Stomach (tissue), 9 donors: ENCODE data around the gene ZNF845. TPM values are rescaled to one million over a fixed set of nuclear protein-coding genes. Genes with fewer than 3 reads are reported as not detected.

Source experiments
- DNase-seq, 2 donors: peaks; one replicate each; pipeline versions ENCODE4 v3.0.0 to v3.0.0-alpha.2; 2013 to 2019
- H3K27ac ChIP-seq, 5 donors: fragments of 200-600 bp in 4 of 5; sonication (generic) in 4 of 5; one replicate each; pipeline ENCODE4 v1.5.1; 2013 to 2019; ENCODE audit warnings: mild to moderate bottlenecking in 1 of 5, moderate library complexity in 1 of 5
- H3K27me3 ChIP-seq, 3 donors: fragments of 200-600 bp; sonication (generic); one replicate each; pipeline ENCODE4 v1.5.1; 2017 to 2019; ENCODE audit warnings: mixed run types in 1 of 3
- H3K36me3 ChIP-seq, 4 donors: fragments of 200-600 bp; sonication (generic); 1 replicate in 3 of 4; 2 replicates in 1 of 4; pipeline ENCODE4 v1.5.1; 2016 to 2019
- H3K4me1 ChIP-seq, 4 donors: fragments of 200-600 bp; sonication (generic); one replicate each; pipeline ENCODE4 v1.5.1; 2016 to 2019
- H3K4me3 ChIP-seq, 4 donors: fragments of 200-600 bp; sonication (generic) in 3 of 4; one replicate each; pipeline ENCODE4 v1.5.1; 2016 to 2019; ENCODE audit warnings: mild to moderate bottlenecking in 1 of 4
- H3K9me3 ChIP-seq, 4 donors: fragments of 200-600 bp; sonication (generic); one replicate each; pipeline ENCODE4 v1.5.1; 2016 to 2019
- CTCF ChIP-seq, 7 experiments: fragments of 450-650 bp in 4 of 7; fragments of 200-600 bp in 3 of 7; sonication (generic) in 3 of 7; IDR thresholded peaks; one replicate each; pipeline ENCODE4 v1.5.1; 2016 to 2019; ENCODE audit warnings: antibody characterized with exemption in 7 of 7, control low read depth in 2 of 7, mild to moderate bottlenecking in 1 of 7
- EP300 ChIP-seq: sonication (generic); formaldehyde crosslinking; IDR thresholded peaks from one replicate; pipeline ENCODE4 v1.6.1; 2017; ENCODE audit warnings: antibody characterized with exemption
- POLR2A ChIP-seq, 4 donors: fragments of 450-650 bp; IDR thresholded peaks; one replicate each; pipeline ENCODE4 v1.6.1; 2016; ENCODE audit warnings: antibody characterized with exemption in 4 of 4, control low read depth in 2 of 4, mild to moderate bottlenecking in 1 of 4, moderate library complexity in 1 of 4
- POLR2AphosphoS5 ChIP-seq, 3 donors: sonication (generic); formaldehyde crosslinking; IDR thresholded peaks; one replicate each; pipeline ENCODE4 v1.6.1; 2016; ENCODE audit warnings: antibody characterized with exemption in 3 of 3
- WGBS, 5 donors: extraction: QIAGEN DNeasy Blood & Tissue Kit in 3 of 5; methylation state at CpG; one replicate each; pipeline versions ENCODE4 v1.1.5 to v1.1.7; 2013 to 2018; 5-methylcytosine and 5-hydroxymethylcytosine counted together
- intact Hi-C: fragments of 100-400 bp; cut with DNase I; formaldehyde crosslinking; loops from one replicate; pipeline ENCODE4 v1.15.1; 2023; ENCODE audit warnings: low total_unique reads
- polyA plus RNA-seq, 3 donors: library from polyadenylated mRNA; stranded (reverse); fragments of 200-250 nt; gene quantifications; one replicate each; pipeline ENCODE4 v1.2.3, GENCODE V29; 2013
- total RNA-seq, 5 donors: library from RNA; depleted of rRNA; stranded (reverse); fragments of >200 nt; gene quantifications; one replicate each; pipeline versions ENCODE4 v1.1.0 to v1.2.3, GENCODE V29; 2014 to 2016
- donor health status: healthy with polysubstance abuse.
- donor health status: Bipolar disorder and iron deficiency.
- donor health status: healthy.

The ZNF845 gene
- total and polyA plus RNA-seq, 8 donors, result 1.2 to 28.6 (median 3.8) TPM

GRCh38 chr19:53308339-53308811 lies 25.2 kb upstream of the ZNF845 start:
- peaks cover 0 to 60% (median 7%) of the 10 kb centered on the region in 3 donors for H3K27me3 ChIP-seq
- peak overlapping the region in 1 of 4 donors; percentile 22 for H3K4me3 ChIP-seq
- intact Hi-C loops, result no loop called here
- DNase-seq, result peak in 1 of 2 donors; percentile 64
- peaks cover 0 to 6% (median 2%) of the 10 kb centered on the region in 4 donors for H3K4me1 ChIP-seq
- TF ChIP-seq CTCF (IDR thresholded peaks at IDR 0.05), result peak in 1 of 7 experiments; percentile 31
- TF ChIP-seq POLR2AphosphoS5 (IDR thresholded peaks at IDR 0.05), result no peak
- H3K27ac ChIP-seq, result no peak overlapping the region
- H3K9me3 ChIP-seq, result peaks cover 0 to 35% (median 22%) of the 10 kb centered on the region in 4 donors
- H3K36me3 ChIP-seq, result no peaks in the 10 kb centered on the region
- 6 to 9% (median 7%) methylated on average over 8 to 32 of the region's 32 CpGs for WGBS, 5 donors

DNA sequence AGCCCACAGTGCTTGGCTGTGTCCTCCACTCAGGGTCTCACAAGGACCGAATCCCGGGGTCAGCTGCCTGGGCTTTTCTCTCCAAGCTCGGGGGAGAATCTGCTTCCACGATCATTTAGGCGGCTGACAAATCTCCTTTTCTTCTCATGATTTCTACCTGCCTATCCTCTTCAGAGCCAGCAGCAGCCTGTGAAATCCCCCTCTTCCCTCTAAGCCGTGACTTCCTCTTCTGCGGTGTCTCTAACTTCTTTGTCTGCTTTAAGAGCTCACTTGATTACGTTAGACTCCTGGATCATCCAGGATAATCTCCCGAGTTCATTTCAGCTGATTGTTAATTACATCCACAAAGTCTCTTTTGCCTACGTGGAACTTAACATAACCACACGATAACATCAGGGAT lies 22.5 kb upstream of the ZNF845 start:
- Histone ChIP-seq H3K36me3 (no peaks in the 10 kb centered on the region), H3K27ac (no peak overlapping the region), H3K4me1 (peaks cover 0 to 6% (median 2%) of the 10 kb centered on the region in 4 donors), H3K4me3 (no peak overlapping the region), H3K9me3 (peaks cover 0 to 35% (median 17%) of the 10 kb centered on the region in 4 donors), H3K27me3 (peaks cover 0 to 46% (median 7%) of the 10 kb centered on the region in 3 donors)
- TF ChIP-seq CTCF (IDR thresholded peaks at IDR 0.05) (no peak), POLR2A (IDR thresholded peaks at IDR 0.05) (no peak), POLR2AphosphoS5 (IDR thresholded peaks at IDR 0.05) (no peak), EP300 (no peak)
- intact Hi-C loops, result no loop called here
- no peak for DNase-seq
- 39 to 57% (median 43%) methylated on average over 11 of the region's 11 CpGs for WGBS, 5 donors

DNA sequence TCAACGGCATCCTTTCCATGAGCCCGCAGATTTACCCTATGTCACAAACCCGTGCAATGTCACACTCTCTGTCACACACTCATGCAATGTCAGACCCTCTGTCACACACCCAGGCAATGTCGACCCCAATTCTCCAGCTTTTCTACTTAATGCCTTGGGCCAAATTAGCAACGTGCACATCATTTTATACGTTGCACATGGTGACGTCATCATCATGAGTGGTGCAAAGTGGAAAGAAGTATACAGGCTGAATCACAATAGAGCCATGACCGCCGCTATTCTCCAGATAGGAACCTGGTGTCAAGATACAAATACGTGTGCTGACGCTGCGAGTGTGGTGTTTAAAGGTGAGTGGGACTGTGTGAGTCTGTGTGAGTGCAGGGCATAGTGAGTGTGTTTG lies 21.7 kb upstream of the ZNF845 start:
- no peak for TF ChIP-seq EP300
- no peak for TF ChIP-seq POLR2AphosphoS5 (IDR thresholded peaks at IDR 0.05)
- no peak for TF ChIP-seq CTCF (IDR thresholded peaks at IDR 0.05)
- no peak for TF ChIP-seq POLR2A (IDR thresholded peaks at IDR 0.05)
- Histone ChIP-seq H3K4me3 (no peak overlapping the region), H3K36me3 (no peaks in the 10 kb centered on the region), H3K9me3 (peaks cover 0 to 31% (median 17%) of the 10 kb centered on the region in 4 donors), H3K4me1 (peaks cover 0 to 6% (median 2%) of the 10 kb centered on the region in 4 donors), H3K27me3 (peaks cover 0 to 40% (median 7%) of the 10 kb centered on the region in 3 donors), H3K27ac (no peak overlapping the region)
- intact Hi-C loops, result no loop called here
- 69 to 77% (median 75%) methylated on average over 12 of the region's 12 CpGs for WGBS, 5 donors
- no peak for DNase-seq

DNA sequence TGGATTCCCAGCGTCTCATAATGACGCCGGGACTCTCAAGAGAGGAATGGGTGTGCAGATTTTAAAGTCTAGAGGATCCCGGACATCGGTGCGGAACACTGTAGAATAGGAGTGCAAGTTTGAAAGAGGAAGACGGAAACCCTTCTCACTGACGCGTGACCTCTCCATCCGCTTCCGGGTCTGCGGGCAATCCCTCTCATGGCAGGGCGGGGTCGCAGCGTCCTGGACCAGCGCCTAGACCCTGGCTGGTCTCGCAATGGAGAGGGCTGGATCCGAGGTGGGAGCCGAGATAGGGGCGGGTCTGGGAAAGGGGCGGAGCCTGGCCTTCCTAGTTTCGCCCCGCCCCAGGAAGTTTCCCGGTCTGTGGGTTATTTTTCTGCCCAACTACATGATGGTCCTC lies 4.6 kb upstream of the ZNF845 start:
- TF ChIP-seq EP300 (no peak), POLR2A (IDR thresholded peaks at IDR 0.05) (no peak), CTCF (IDR thresholded peaks at IDR 0.05) (no peak), POLR2AphosphoS5 (IDR thresholded peaks at IDR 0.05) (no peak)
- intact Hi-C loops, result no loop called here
- H3K36me3 ChIP-seq, result no peaks in the 10 kb centered on the region
- peaks cover 2 to 56% (median 37%) of the 10 kb centered on the region in 4 donors for H3K9me3 ChIP-seq
- H3K4me1 ChIP-seq, result peaks cover 0 to 10% (median 7%) of the 10 kb centered on the region in 4 donors
- whole genome bisulfite sequencing, 5 donors, result 23 to 33% (median 27%) methylated on average over 24 of the region's 24 CpGs
- no peak overlapping the region for H3K27ac ChIP-seq
- DNase-seq, result peak in 1 of 2 donors; percentile 68
- H3K4me3 ChIP-seq, result peak overlapping the region in 1 of 4 donors; percentile 13
- peaks cover 0 to 19% (median 0%) of the 10 kb centered on the region in 3 donors for H3K27me3 ChIP-seq
